GM23338 (cell line): ENCODE results near the gene NCAPH2. TPM values are rescaled to one million over a fixed set of nuclear protein-coding genes. Genes with fewer than 3 reads are reported as not detected.

ENCODE experiments used
- ATAC-seq: fragments of 200-7000 bp; cut with Tn5 transposase; 3 replicates; pipeline ENCODE4 v1.9.1; 2020
- DNase-seq: peaks from one replicate; pipeline ENCODE4 v3.0.0-alpha.2; 2015; ENCODE audit warnings: low spot score
- H2AFZ ChIP-seq: fragments of 200-600 bp; sonication (generic); 2 replicates; pipeline ENCODE4 v1.8.0; 2016; ENCODE audit warnings: antibody characterized with exemption, mild to moderate bottlenecking, moderate library complexity
- H3F3A ChIP-seq: fragments of 200-600 bp; sonication (generic); replicated peaks from 2 replicates; pipeline ENCODE4 v1.8.0; 2017; ENCODE audit warnings: antibody characterized with exemption, mixed run types, low read depth
- H3K27ac ChIP-seq: fragments of 200-600 bp; sonication (generic); 2 replicates; pipeline ENCODE4 v1.6.1; 2016; ENCODE audit warnings: low read depth
- H3K27me3 ChIP-seq: fragments of 200-600 bp; sonication (generic); 2 replicates; pipeline ENCODE4 v1.8.0; 2016; ENCODE audit warnings: mild to moderate bottlenecking, mixed run types, moderate library complexity; ENCODE audit not compliant: insufficient read depth
- H3K36me3 ChIP-seq: fragments of 200-600 bp; sonication (generic); 2 replicates; pipeline ENCODE4 v1.8.0; 2016; ENCODE audit warnings: mild to moderate bottlenecking; ENCODE audit not compliant: insufficient read depth
- H3K4me1 ChIP-seq: fragments of 200-600 bp; sonication (generic); 2 replicates; pipeline ENCODE4 v1.8.0; 2016; ENCODE audit warnings: mild to moderate bottlenecking, moderate library complexity; ENCODE audit not compliant: insufficient read depth
- H3K4me2 ChIP-seq: fragments of 200-600 bp; sonication (generic); 2 replicates; pipeline ENCODE4 v1.7.1; 2017; ENCODE audit warnings: mixed run types
- H3K4me3 ChIP-seq: fragments of 200-600 bp; sonication (generic); 2 replicates; pipeline ENCODE4 v1.6.1; 2016; ENCODE audit warnings: mixed run types
- H3K79me2 ChIP-seq: fragments of 200-600 bp; sonication (generic); replicated peaks from 2 replicates; pipeline ENCODE4 v1.8.0; 2017; ENCODE audit warnings: mild to moderate bottlenecking; ENCODE audit not compliant: insufficient read depth
- H3K9me2 ChIP-seq: fragments of 200-600 bp; sonication (generic); 2 replicates; pipeline ENCODE4 v1.8.0; 2017; ENCODE audit not compliant: insufficient read depth
- H4K20me1 ChIP-seq: fragments of 200-600 bp; sonication (generic); replicated peaks from 2 replicates; pipeline ENCODE4 v1.8.0; 2017; ENCODE audit warnings: mild to moderate bottlenecking; ENCODE audit not compliant: insufficient read depth
- H3K27ac Mint-ChIP-seq: 2 replicates; pipeline ENCODE4 v1.8.0; 2020; ENCODE audit warnings: inconsistent platforms, mild to moderate bottlenecking, moderate library complexity, mixed read lengths
- H3K27me3 Mint-ChIP-seq: 3 replicates; pipeline ENCODE4 v1.8.0; 2022; ENCODE audit warnings: low read depth, mild to moderate bottlenecking, moderate library complexity, mixed read lengths, inconsistent platforms; ENCODE audit not compliant: insufficient read depth, poor library complexity
- H3K36me3 Mint-ChIP-seq: 3 replicates; pipeline ENCODE4 v1.8.0; 2021; ENCODE audit warnings: low read depth, mild to moderate bottlenecking, inconsistent platforms, moderate library complexity, mixed read lengths
- H3K4me1 Mint-ChIP-seq: 3 replicates; pipeline ENCODE4 v1.8.0; 2020; ENCODE audit warnings: mild to moderate bottlenecking, inconsistent platforms, mixed read lengths
- H3K4me3 Mint-ChIP-seq: 3 replicates; pipeline ENCODE4 v1.8.0; 2021; ENCODE audit warnings: moderate library complexity, mild to moderate bottlenecking, inconsistent platforms, mixed read lengths
- H3K9me3 Mint-ChIP-seq: 3 replicates; pipeline ENCODE4 v1.8.0; 2020; ENCODE audit warnings: moderate library complexity, mild to moderate bottlenecking, inconsistent platforms, mixed read lengths
- CREB1 ChIP-seq: fragments of 250-450 bp; sonication (Bioruptor Pico); IDR thresholded peaks from 2 replicates; pipeline ENCODE4 v1.5.0; 2020; ENCODE audit warnings: low read depth, mild to moderate bottlenecking, moderate library complexity
- ETS1 ChIP-seq: IDR thresholded peaks from 2 replicates; pipeline ENCODE4 v1.6.1; 2016; ENCODE audit warnings: antibody characterized with exemption
- EZH2 ChIP-seq: fragments of 200-600 bp; sonication (generic); IDR thresholded peaks from one replicate; pipeline ENCODE4 v1.8.0; 2017; ENCODE audit warnings: antibody characterized with exemption, mild to moderate bottlenecking, low read depth; ENCODE audit not compliant: unreplicated experiment
- EZH2phosphoT487 ChIP-seq: fragments of 200-600 bp; sonication (generic); IDR thresholded peaks from one replicate; pipeline ENCODE4 v1.8.1; 2018; ENCODE audit warnings: antibody characterized with exemption; ENCODE audit not compliant: unreplicated experiment
- JUNB ChIP-seq: IDR thresholded peaks from one replicate; pipeline ENCODE4 v1.6.1; 2016; ENCODE audit warnings: antibody characterized with exemption; ENCODE audit not compliant: unreplicated experiment
- NANOG ChIP-seq: IDR thresholded peaks from 2 replicates; pipeline ENCODE4 v1.6.1; 2016; ENCODE audit warnings: antibody characterized with exemption, borderline replicate concordance
- POLR2AphosphoS5 ChIP-seq: IDR thresholded peaks from 2 replicates; pipeline ENCODE4 v1.6.1; 2016; ENCODE audit warnings: antibody characterized with exemption, low read depth
- STAT1 ChIP-seq: IDR thresholded peaks from one replicate; pipeline ENCODE4 v1.6.1; 2016; ENCODE audit warnings: antibody characterized with exemption; ENCODE audit not compliant: unreplicated experiment
- polyA plus RNA-seq: library from polyadenylated mRNA; unstranded; fragments of >200 nt; fragmentation: Nextera tagmentation; extraction: Ambion mirVana; gene quantifications from 2 replicates; pipeline ENCODE4 v1.2.1, GENCODE V29; 2016
- total RNA-seq: library from RNA; depleted of rRNA; stranded (reverse); fragments of >200 nt; shearing (Covaris generic); gene quantifications from 2 replicates; pipeline ENCODE4 v1.2.3, GENCODE V29; 2014
- TF ChIP-seq, protein P1 (sequence below): fragments of 250-450 bp; sonication (Bioruptor Pico); IDR thresholded peaks from 2 replicates; pipeline ENCODE4 v1.5.0; 2020; ENCODE audit warnings: mild to moderate bottlenecking, moderate library complexity

Gene NCAPH2
- total and polyA plus RNA-seq, 2 experiments from 2014 or later = 52.2 to 76.1 TPM

DNA sequence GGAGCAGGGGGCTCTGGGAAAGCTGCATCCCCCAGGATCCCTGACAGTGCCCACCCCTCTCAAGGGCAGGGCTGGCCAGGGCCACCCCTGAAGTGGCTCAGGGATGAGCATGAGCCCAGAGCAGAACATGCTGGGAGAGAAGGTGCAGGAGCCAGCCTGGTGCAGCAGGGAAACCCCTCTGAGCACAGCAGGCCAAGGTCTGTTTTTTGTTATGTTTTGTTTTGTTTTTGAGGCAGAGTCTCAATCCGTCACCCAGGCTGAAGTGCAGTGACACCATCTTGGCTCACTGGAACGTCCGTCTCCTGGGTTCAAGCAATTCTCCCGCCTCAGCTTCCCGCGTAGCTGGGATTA is 32.4 kb upstream of the NCAPH2 start:
- Mint-ChIP-seq H3K9me3 (no peaks in the 10 kb centered on the region; the same call in 2 of the 3 replicates), H3K4me1 (peaks cover 30% of the 10 kb centered on the region), H3K27me3 (peaks cover 43% of the 10 kb centered on the region), H3K36me3 (no peaks in the 10 kb centered on the region), H3K27ac (no peak overlapping the region), H3K4me3 (peak overlapping the region; percentile 61)
- peaks cover 11% of the 10 kb centered on the region for H3K4me1 ChIP-seq
- no peaks in the 10 kb centered on the region for H3K36me3 ChIP-seq
- no peak overlapping the region for H3K27ac ChIP-seq
- peak overlapping the region; percentile 81 for H3K4me2 ChIP-seq
- H3K79me2 ChIP-seq = peaks cover 36% of the 10 kb centered on the region
- H2AFZ ChIP-seq = peak overlapping the region; percentile 69; the same call in 1 of the 2 replicates
- TF ChIP-seq EZH2 (no peak), POLR2AphosphoS5 (no peak), NANOG (no peak), CREB1 (CRISPR knock-in tag) (no peak), JUNB (no peak), ETS1 (no peak), STAT1 (no peak), EZH2phosphoT487 (no peak)
- TF ChIP-seq, protein P1, sequence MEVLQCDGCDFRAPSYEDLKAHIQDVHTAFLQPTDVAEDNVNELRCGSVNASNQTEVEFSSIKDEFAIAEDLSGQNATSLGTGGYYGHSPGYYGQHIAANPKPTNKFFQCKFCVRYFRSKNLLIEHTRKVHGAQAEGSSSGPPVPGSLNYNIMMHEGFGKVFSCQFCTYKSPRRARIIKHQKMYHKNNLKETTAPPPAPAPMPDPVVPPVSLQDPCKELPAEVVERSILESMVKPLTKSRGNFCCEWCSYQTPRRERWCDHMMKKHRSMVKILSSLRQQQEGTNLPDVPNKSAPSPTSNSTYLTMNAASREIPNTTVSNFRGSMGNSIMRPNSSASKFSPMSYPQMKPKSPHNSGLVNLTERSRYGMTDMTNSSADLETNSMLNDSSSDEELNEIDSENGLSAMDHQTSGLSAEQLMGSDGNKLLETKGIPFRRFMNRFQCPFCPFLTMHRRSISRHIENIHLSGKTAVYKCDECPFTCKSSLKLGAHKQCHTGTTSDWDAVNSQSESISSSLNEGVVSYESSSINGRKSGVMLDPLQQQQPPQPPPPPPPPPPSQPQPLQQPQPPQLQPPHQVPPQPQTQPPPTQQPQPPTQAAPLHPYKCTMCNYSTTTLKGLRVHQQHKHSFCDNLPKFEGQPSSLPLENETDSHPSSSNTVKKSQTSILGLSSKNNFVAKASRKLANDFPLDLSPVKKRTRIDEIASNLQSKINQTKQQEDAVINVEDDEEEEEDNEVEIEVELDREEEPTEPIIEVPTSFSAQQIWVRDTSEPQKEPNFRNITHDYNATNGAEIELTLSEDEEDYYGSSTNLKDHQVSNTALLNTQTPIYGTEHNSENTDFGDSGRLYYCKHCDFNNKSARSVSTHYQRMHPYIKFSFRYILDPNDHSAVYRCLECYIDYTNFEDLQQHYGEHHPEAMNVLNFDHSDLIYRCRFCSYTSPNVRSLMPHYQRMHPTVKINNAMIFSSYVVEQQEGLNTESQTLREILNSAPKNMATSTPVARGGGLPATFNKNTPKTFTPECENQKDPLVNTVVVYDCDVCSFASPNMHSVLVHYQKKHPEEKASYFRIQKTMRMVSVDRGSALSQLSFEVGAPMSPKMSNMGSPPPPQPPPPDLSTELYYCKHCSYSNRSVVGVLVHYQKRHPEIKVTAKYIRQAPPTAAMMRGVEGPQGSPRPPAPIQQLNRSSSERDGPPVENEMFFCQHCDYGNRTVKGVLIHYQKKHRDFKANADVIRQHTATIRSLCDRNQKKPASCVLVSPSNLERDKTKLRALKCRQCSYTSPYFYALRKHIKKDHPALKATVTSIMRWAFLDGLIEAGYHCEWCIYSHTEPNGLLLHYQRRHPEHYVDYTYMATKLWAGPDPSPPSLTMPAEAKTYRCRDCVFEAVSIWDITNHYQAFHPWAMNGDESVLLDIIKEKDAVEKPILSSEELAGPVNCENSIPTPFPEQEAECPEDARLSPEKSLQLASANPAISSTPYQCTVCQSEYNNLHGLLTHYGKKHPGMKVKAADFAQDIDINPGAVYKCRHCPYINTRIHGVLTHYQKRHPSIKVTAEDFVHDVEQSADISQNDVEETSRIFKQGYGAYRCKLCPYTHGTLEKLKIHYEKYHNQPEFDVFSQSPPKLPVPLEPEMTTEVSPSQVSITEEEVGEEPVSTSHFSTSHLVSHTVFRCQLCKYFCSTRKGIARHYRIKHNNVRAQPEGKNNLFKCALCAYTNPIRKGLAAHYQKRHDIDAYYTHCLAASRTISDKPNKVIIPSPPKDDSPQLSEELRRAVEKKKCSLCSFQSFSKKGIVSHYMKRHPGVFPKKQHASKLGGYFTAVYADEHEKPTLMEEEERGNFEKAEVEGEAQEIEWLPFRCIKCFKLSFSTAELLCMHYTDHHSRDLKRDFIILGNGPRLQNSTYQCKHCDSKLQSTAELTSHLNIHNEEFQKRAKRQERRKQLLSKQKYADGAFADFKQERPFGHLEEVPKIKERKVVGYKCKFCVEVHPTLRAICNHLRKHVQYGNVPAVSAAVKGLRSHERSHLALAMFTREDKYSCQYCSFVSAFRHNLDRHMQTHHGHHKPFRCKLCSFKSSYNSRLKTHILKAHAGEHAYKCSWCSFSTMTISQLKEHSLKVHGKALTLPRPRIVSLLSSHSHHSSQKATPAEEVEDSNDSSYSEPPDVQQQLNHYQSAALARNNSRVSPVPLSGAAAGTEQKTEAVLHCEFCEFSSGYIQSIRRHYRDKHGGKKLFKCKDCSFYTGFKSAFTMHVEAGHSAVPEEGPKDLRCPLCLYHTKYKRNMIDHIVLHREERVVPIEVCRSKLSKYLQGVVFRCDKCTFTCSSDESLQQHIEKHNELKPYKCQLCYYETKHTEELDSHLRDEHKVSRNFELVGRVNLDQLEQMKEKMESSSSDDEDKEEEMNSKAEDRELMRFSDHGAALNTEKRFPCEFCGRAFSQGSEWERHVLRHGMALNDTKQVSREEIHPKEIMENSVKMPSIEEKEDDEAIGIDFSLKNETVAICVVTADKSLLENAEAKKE (CRISPR knock-in tag) = no peak
- no peaks in the 10 kb centered on the region for H3K9me2 ChIP-seq
- DNase-seq = no peak
- no peaks in the 10 kb centered on the region for H3F3A ChIP-seq
- ATAC-seq = peak; percentile 8
- H4K20me1 ChIP-seq = peaks cover 28% of the 10 kb centered on the region
- H3K27me3 ChIP-seq = peaks cover 18% of the 10 kb centered on the region
- peak overlapping the region; percentile 62 for H3K4me3 ChIP-seq
